ENCODE measurements around the gene PCDHGB4. TPM values are rescaled to one million over a fixed set of nuclear protein-coding genes. Genes with fewer than 3 reads are reported as not detected.

Gene PCDHGB4
- total and polyA plus RNA-seq, 2 of the 8 experiments (the other 6 are each of a cell fraction or from before 2014, with no cell fraction given) = 8.0 to 9.1 TPM

GRCh38 chr5:141437221-141437620 lies 49.7 kb downstream of the PCDHGB4 start (continued):
- TF ChIP-seq SP1 (IDR thresholded peaks at IDR 0.05; ENCODE audit: low read depth, low read length) = no peak
- TF ChIP-seq BCL11A (IDR thresholded peaks at IDR 0.05; ENCODE audit: low read depth in 2 of 2, low read length in 2 of 2) = no peak

All from H1 (cell line).